Neural cell (in vitro differentiated cells): Measurements from ENCODE around the gene KLHL6. TPM values are rescaled to one million over a fixed set of nuclear protein-coding genes. Genes with fewer than 3 reads are reported as not detected.

Source experiments
- H2AFZ ChIP-seq: fragments of 200-600, 300-800 bp; sonication (generic), shearing (Covaris generic); 2 replicates; pipeline ENCODE4 v1.6.0; 2014; ENCODE audit warnings: low read depth, mild to moderate bottlenecking, antibody characterized with exemption, low read length, moderate library complexity
- H3F3A ChIP-seq: fragments of 200-600 bp; shearing (Covaris generic); 2 replicates; pipeline ENCODE4 v1.6.1; 2016; ENCODE audit warnings: mild to moderate bottlenecking, moderate library complexity, mixed read lengths, antibody characterized with exemption, low read length; ENCODE audit not compliant: insufficient read depth, poor library complexity, severe bottlenecking
- H3K27ac ChIP-seq: fragments of 200-600, 300-800 bp; sonication (generic), shearing (Covaris generic); 2 replicates; pipeline ENCODE4 v1.5.1; 2014; ENCODE audit warnings: mild to moderate bottlenecking, low read length, moderate library complexity
- H3K27me3 ChIP-seq: fragments of 300-800, 200-600 bp; sonication (generic), shearing (Covaris generic); 2 replicates; pipeline ENCODE4 v1.6.0; 2014; ENCODE audit warnings: mild to moderate bottlenecking, low read depth, low read length, moderate library complexity; ENCODE audit not compliant: insufficient read depth
- H3K36me3 ChIP-seq: fragments of 300-800, 200-600 bp; sonication (generic), shearing (Covaris generic); 2 replicates; pipeline ENCODE4 v1.5.1; 2014; ENCODE audit warnings: mild to moderate bottlenecking, antibody characterized with exemption, low read length, moderate library complexity; ENCODE audit not compliant: insufficient read depth
- H3K4me2 ChIP-seq: fragments of 300-800, 200-600 bp; sonication (generic), shearing (Covaris generic); 2 replicates; pipeline ENCODE4 v1.6.0; 2014; ENCODE audit warnings: mild to moderate bottlenecking, low read length
- H3K4me3 ChIP-seq: fragments of 300-800, 200-600 bp; sonication (generic), shearing (Covaris generic); 2 replicates; pipeline ENCODE4 v1.5.1; 2014; ENCODE audit warnings: mild to moderate bottlenecking, low read length, moderate library complexity
- H3K79me2 ChIP-seq: fragments of 200-600 bp; shearing (Covaris generic); replicated peaks from 2 replicates; pipeline ENCODE4 v1.6.0; 2014; ENCODE audit warnings: mild to moderate bottlenecking, low read length, moderate library complexity; ENCODE audit not compliant: insufficient read depth
- H3K9ac ChIP-seq: fragments of 300-800, 200-600 bp; sonication (generic), shearing (Covaris generic); 2 replicates; pipeline ENCODE4 v1.6.1; 2016; ENCODE audit warnings: mild to moderate bottlenecking, low read length, mixed read lengths
- H3K9me2 ChIP-seq: fragments of 200-600 bp; shearing (Covaris generic); 2 replicates; pipeline ENCODE4 v1.6.1; 2016; ENCODE audit warnings: mild to moderate bottlenecking, low read length, mixed read lengths; ENCODE audit not compliant: insufficient read depth
- H3K9me3 ChIP-seq: fragments of 200-600, 300-800 bp; sonication (generic), shearing (Covaris generic); 2 replicates; pipeline ENCODE4 v1.6.1; 2016; ENCODE audit warnings: mild to moderate bottlenecking, mixed run types, low read length, moderate library complexity, mixed read lengths
- H4K20me1 ChIP-seq: fragments of 200-600 bp; shearing (Covaris generic); 2 replicates; pipeline ENCODE4 v1.6.1; 2016; ENCODE audit warnings: mild to moderate bottlenecking, mixed run types; ENCODE audit not compliant: insufficient read depth
- CTCF ChIP-seq: fragments of 450-650 bp; IDR thresholded peaks from 2 replicates; pipeline ENCODE4 v1.5.1; 2014; ENCODE audit warnings: antibody characterized with exemption, mild to moderate bottlenecking, moderate library complexity; ENCODE audit not compliant: poor library complexity, severe bottlenecking
- EP300 ChIP-seq: fragments of 450-650 bp; conservative IDR thresholded peaks from 2 replicates; pipeline ENCODE4 v1.6.1; 2014; ENCODE audit warnings: antibody characterized with exemption, mild to moderate bottlenecking, moderate library complexity; ENCODE audit not compliant: poor library complexity, severe bottlenecking
- EZH2 ChIP-seq: fragments of 200-600, 300-800 bp; shearing (Covaris generic), sonication (generic); IDR thresholded peaks from 2 replicates; pipeline ENCODE4 v1.6.1; 2014; ENCODE audit warnings: antibody characterized with exemption, low read length, borderline replicate concordance, mild to moderate bottlenecking; ENCODE audit not compliant: insufficient read depth, poor library complexity, severe bottlenecking
- MXI1 ChIP-seq: fragments of 450-650 bp; conservative IDR thresholded peaks from 2 replicates; pipeline ENCODE4 v1.6.1; 2014; ENCODE audit warnings: antibody characterized with exemption, mild to moderate bottlenecking; ENCODE audit not compliant: poor library complexity, severe bottlenecking
- POLR2AphosphoS5 ChIP-seq: IDR thresholded peaks from 2 replicates; pipeline ENCODE4 v1.6.1; 2012
- RAD21 ChIP-seq: fragments of 450-650 bp; conservative IDR thresholded peaks from 2 replicates; pipeline ENCODE4 v1.6.1; 2014; ENCODE audit warnings: antibody characterized with exemption, mild to moderate bottlenecking, moderate library complexity
- REST ChIP-seq: IDR thresholded peaks from 2 replicates; pipeline ENCODE4 v1.6.1; 2012; ENCODE audit warnings: borderline replicate concordance
- SMC3 ChIP-seq: fragments of 450-650 bp; conservative IDR thresholded peaks from 2 replicates; pipeline ENCODE4 v1.6.1; 2014; ENCODE audit warnings: antibody characterized with exemption, mild to moderate bottlenecking, moderate library complexity; ENCODE audit not compliant: poor library complexity
- TAF1 ChIP-seq: IDR thresholded peaks from 2 replicates; pipeline ENCODE4 v1.6.1; 2012; ENCODE audit warnings: low read depth
- polyA plus RNA-seq: library from polyadenylated mRNA; depleted of rRNA; stranded (reverse); fragments of >200 nt; gene quantifications from 2 replicates; pipeline ENCODE4 v1.2.3, GENCODE V29; 2014

Gene KLHL6
- polyA plus RNA-seq, 1 donor from 2014 or later: not detected

- no peaks in the 10 kb centered on the region for H3F3A ChIP-seq
- H3K9me2 ChIP-seq: no peaks in the 10 kb centered on the region
- TF ChIP-seq EP300: no peak
- TF ChIP-seq POLR2AphosphoS5: no peak
- TF ChIP-seq TAF1: no peak
- no peak for TF ChIP-seq SMC3
- no peak for TF ChIP-seq EZH2
- TF ChIP-seq REST: no peak
- no peak for TF ChIP-seq RAD21
- no peak for TF ChIP-seq MXI1
- no peak for TF ChIP-seq CTCF
- H3K9me3 ChIP-seq: no peaks in the 10 kb centered on the region
- no peaks in the 10 kb centered on the region for H3K36me3 ChIP-seq
- no peaks in the 10 kb centered on the region for H3K79me2 ChIP-seq
- H3K9ac ChIP-seq: no peak overlapping the region
- H2AFZ ChIP-seq: no peak overlapping the region
- no peak overlapping the region for H3K4me3 ChIP-seq
- H3K27me3 ChIP-seq: no peaks in the 10 kb centered on the region
- H3K4me2 ChIP-seq: no peak overlapping the region
- H3K27ac ChIP-seq: no peak overlapping the region
- H4K20me1 ChIP-seq: no peaks in the 10 kb centered on the region
Observed at GRCh38 chr3:183485585-183485984, 69.9 kb downstream of the KLHL6 start.

GRCh38 chr3:183485093-183485492 lies 70.4 kb downstream of the KLHL6 start:
- H3K9me3 ChIP-seq: no peaks in the 10 kb centered on the region
- H3K4me3 ChIP-seq: no peak overlapping the region
- H3F3A ChIP-seq: no peaks in the 10 kb centered on the region
- H2AFZ ChIP-seq: no peak overlapping the region
- no peaks in the 10 kb centered on the region for H3K36me3 ChIP-seq
- H3K9ac ChIP-seq: no peak overlapping the region
- H3K27ac ChIP-seq: no peak overlapping the region
- no peaks in the 10 kb centered on the region for H4K20me1 ChIP-seq
- H3K27me3 ChIP-seq: no peaks in the 10 kb centered on the region
- no peaks in the 10 kb centered on the region for H3K9me2 ChIP-seq
- no peak for TF ChIP-seq REST
- TF ChIP-seq CTCF: no peak
- TF ChIP-seq MXI1: no peak
- no peak for TF ChIP-seq TAF1
- no peak for TF ChIP-seq EZH2
- TF ChIP-seq EP300: no peak
- no peaks in the 10 kb centered on the region for H3K79me2 ChIP-seq
- H3K4me2 ChIP-seq: no peak overlapping the region
